Stimulated activated CD8-positive, alpha-beta memory T cell treated with anti-CD3 and anti-CD28 coated beads, Interleukin-2, amount 100 ng/mL, for 1 hour (primary cell): ENCODE data around the gene PRM3.

ENCODE experiments used
- DNase-seq, 2 donors: peaks; one replicate each; pipeline ENCODE4 v3.0.0-alpha.2; 2020; ENCODE audit warnings: low read depth in 2 of 2

PRM3 gene

DNA sequence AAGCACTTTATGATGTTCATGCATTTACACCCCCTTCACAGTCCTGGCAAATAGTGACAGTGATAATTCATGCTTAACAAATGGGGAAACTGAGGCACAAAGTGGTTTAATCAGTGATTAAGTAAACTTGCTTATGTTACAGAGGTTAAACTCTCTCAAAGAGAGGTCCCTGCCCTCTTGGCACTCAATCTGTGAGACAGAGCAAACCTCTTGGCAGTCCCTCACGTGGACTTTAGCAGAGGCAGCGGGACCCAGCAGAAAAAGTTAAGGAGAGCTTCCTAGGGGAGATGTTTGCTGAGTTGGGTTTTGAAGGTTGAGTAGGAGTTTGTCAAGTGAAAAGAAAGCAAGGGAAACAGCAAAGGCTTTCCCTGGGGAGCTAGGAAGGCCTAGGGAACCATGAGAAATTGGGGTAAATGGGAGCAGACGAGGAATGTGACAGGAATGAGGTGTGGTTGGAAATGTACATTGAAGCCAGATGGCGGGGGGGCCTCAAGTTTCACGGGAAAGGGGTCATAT lies 28.1 kb downstream of the PRM3 start:
- DNase-seq = no peak

DNA sequence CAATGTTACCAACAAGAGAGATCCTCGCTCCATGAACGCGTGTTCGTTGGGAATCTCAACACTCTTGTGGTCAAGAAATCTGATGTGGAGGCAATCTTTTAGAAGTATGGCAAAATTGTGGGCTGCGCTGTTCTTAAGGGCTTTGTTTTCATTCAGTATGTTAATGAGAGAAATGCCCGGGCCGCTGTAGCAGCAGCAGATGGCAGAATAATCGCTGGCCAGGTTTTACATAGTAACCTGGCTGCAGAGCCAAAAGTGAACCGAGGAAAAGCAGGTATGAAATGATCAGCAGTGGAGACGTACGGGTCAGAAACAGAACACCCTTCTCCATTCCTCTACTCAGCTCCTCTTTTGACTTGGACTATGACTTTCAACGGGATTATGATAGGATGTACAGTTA lies 30.8 kb downstream of the PRM3 start:
- DNase-seq = no peak

DNA sequence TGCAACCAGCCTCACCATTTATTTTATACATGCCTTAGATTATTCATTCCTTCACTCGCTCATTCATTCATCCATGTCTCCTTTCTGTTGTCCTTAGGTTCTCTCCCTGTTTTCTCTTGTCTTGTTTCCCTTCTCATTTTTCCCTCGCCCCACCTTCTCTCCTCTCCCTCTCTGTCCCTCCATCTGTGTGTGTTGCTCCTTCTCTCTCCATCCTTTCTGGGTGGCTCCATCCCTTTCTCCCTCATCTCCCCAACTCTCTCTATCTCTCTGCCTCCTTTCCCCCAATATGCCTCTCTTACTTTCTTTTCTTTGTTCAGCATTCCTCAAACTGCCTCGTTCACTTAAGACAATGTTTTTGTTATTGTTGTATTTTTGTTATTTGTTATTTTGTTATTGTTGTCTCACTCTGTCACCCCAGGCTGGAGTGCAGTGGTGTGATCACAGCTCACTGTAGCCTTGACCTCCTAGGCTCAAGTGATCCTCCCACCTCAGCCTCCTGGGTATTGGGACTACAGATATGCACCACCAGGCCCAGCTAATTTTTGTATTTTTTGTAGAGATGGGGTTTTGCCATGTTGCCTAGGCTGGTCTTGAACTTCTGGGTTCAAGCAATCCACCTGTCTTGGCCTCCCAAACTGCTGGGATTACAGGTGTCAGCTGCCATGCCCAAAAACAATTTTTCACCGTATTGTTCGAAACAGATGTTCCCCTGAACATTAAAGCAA lies 31.8 kb downstream of the PRM3 start:
- DNase-seq = no peak

- no peak for DNase-seq
These were observed 32.6 kb downstream of the PRM3 start for GRCh38 chr16:11240636-11241473.

DNA sequence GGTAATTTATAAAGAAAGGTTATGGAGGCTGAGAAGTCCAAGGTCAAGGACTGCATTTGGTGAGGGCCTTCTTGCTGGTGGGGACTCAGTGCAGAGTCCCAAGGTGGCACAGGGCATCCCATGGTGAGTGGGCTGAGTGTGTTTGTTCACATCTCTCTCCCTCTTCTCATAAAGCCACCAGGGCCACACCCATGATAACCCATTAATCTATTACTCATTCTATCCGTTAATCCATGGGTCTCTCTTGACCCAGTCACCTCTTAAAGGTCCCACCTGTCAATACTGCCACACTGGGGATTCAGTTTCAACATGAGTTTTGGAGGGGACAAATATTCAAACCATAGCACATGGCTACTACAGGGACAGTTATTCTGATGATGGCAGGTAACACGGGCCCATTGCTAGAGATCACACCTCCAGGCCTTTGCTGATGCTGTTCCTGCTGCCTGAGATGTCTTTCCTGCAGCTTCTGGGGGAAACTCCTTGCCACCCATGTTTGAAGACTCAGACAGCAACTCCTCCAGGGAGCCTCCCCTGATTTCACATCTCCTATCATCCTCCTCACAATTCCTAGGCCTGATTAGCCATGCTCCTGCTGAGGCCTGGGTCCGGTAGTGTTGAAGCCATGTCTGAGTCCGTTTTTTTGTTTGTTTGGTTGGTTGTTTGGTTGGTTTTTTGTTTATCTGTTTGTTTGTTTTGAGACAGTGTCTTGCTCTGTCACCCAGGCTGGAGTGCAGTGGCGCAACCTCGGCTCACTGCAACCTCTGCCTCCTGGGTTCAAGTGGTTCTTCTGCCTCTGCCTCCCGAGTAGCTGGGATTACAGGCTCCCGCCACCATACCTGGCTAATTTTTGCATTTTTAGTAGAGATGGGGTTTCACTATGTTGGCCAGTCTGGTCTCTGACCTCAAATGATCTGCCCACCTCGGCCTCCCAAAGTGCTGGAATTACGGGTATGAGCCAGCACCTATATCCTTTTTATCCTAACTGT lies 33.5 kb downstream of the PRM3 start:
- DNase-seq = no peak

DNA sequence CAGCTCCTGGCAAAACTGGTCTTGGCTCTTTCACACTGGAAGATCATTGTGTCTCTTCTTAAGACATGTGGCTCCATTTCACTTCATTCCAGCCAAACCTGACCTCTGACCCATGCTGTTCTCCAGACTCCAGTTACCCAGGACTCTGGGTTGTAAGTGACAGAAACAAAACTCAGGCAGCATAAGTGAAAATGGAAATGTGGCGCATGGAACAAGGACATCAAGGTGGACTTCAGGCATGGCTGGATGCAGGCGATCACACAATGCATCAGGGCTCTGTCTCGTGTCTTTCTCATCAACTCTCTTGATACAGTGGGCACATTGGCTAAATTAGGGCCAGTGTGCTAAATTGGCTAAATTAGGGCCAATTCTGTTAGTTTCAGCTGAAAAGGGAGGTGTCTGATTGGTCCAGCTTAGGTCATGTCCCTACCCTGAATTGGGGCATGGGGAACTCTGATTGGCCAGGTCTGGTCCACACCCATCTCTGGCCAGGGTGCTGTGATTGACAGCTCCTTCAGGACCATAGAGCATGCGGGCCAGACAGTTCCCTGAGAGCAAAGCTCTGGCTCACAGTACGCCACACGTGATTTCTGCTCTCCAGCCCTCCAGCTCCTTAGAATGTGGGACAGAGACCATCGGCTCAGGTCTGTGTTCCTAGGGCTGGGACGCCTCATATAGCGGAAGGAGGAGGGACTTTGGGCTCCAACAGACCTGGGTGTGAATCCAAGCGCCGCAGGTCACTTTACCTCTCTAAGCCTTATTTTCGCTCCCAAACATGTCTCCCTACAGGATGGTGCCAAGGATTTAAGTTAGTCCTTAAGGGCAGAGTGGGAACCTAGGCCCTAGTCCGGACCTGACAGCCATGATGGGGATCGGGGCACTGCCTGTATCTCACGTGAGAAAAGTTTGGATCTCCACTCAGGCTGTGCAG lies 34.9 kb downstream of the PRM3 start:
- DNase-seq = no peak

DNA sequence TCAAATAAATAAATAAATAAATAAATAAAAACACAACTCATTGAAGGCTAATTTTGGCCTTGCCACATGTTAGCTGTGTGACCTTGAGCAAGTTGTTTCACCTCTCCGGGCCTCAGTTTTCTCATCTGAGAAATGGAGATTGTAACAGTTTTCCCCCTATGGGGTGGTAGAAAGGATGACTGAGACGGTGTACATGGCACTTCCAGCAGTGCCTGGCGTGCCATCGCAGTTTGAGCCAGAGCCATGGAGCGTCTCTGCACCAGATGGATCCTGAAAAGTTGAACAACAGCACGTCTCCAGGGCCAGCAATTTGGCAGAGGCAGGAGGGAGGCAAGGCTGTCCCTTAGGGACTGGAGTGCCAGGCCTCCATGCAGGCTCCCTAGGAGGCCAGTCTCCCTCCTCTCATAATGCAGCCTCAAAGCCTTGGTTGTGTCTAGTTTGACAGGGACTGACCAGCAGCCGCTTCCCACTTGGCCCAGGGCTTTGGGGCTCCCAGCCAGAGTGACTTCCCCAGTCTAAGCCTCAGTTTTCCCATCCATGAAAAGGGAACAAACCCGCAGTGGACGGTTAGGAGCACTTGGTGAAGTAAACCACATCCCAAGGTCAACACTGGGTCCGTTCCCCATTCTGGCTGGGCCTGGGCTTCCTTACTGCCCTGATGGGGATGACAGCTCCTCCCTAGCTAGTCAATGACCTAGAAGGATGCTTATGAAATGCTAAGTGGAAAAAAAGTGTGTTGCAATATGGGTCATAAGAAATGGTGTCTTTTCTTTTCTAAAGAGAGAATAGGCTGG lies 36.8 kb downstream of the PRM3 start:
- DNase-seq = no peak

GRCh38 chr16:11235703-11235991 lies 37.8 kb downstream of the PRM3 start:
- DNase-seq = no peak

DNA sequence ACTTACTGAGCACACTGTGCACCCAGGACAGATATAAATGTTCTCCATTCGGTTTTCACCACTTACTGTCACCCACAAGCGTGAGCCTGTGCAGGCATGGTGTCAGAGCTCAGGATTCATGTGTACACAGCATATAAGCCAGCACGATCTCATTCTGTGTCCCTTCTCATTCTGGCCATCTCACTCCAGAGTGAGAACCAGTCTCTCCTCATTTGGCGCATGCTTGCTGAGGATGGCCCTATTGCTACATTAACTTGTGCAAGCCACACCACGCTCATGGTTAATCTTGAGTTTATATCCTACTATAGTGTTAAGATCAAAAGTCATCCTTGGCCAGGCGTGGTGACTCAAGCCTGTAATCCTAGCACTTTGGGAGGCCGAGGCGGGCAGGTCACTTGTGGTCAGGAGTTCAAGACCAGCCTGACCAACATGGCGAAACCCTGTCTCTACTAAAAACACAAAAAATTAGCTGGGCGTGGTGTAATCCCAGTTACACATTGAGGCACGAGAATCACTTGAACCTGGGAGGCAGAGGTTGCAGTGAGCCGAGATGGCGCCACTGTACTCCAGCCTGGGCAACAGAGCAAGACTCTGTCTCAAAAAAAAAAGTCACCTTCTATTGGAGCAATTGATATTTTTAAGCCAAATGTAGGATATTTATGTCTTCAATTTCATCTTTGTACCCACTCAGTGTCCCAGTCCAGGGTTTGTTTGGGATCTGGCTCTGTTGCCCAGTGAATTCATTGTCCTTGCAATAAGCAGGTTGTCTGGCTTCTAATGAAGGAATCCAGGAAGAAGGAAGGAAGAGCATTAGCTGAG lies 38.3 kb downstream of the PRM3 start:
- no peak for DNase-seq

DNA sequence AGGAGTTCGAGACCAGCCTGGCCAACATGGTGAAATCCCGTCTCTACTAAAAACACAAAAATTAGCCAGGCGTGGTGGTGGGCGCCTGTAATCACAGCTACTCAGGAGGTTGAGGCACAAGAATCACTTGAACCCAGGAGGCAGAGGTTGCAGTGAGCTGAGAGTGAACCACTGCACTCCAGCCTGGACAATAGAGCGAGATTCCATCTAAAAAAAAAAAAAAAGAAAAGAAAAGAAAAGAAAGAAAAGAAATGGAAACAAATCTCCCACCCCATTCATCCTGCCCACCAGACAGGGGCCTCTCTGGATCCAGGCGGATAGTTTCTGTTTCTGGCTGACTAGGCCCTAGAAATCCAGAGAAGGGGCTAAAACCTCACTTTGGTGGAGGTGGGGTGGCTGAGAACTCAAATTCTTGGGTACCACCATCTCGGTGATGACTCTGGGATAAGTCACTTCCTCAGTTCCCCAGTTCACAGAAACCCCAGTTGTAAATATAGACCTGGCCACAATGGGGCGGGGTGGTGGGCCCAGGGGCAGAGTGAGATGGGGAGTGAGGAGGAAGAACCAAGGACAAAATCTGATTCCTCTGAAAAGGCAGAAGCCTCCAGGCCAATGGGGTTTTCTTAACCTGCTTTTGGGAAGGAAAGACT lies 39.6 kb downstream of the PRM3 start:
- peak in 1 of 2 donors; percentile 35 for DNase-seq

DNA sequence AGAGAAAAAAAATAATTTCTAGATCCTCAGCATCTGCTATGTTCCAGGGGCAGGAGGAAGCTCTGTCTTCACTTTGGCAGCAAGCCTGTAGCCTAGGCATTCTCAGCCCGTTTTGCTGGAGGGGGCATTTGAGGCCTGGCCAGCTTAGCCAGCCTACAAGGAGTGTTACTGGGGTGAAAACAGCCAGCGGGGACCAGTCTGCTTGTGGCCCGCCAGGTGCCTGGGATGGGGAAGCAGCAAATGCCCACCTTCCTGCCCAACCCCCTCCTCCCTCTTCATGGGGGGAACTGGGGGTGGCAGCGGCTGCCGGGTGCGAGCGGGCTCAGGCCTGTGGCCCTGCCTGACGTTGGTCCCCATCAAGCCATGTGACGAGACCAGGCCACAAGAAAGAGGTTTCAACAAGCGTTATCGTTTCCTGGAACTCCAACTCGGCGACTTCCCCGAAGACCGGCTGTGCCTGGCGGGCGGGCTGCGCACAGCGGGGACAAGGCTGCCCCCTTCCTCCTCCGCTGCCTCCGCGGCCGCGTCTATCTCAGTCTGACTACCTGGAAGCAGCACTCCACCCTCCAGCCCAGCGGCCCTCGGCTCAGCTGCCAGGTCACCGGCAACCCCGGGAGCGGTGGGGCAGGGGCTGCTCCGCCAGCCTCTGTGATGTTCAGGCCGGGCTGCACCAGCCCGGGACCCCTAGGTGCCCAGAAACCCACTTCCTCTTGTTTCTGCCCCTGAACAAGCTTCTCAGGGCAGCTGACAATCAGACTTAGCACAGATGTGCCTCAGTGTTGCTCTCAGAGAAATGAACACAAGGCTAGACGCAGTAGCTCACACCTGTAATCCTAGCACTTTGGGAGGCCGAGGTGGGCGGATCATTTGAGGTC lies 40.3 kb downstream of the PRM3 start:
- DNase-seq = peak; percentile 79 to 84

DNA sequence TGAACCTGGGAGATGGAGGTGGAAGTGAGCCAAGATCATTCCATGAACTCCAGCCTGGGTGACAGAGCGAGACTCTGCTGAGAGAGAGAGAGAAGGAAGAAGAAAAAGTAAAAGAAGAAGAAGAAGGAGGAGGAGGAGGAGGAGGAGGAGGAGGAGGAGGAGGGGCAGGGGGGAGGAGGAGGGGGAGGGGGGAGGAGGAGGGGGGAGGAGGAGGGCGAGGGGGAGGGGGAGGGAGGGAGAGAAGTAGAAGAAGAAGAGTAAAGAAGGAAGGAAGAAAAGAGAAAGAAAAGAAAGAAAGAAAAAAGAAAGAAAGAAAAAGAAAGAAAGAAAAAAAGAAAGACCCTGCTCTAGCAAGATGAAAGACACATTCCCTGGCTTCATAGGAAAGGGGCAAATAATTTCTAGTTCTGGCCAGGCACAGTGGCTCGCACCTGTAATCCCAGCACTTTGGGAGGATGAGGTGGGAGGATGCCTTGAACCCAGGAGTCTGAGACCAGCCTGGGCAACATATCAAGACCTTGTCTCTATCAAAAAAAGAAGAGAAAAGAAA lies 41.1 kb downstream of the PRM3 start:
- DNase-seq = no peak

GRCh38 chr16:11231367-11231970 lies 42.0 kb downstream of the PRM3 start:
- no peak for DNase-seq

GRCh38 chr16:11229906-11230305 lies 43.5 kb downstream of the PRM3 start:
- DNase-seq = no peak

DNA sequence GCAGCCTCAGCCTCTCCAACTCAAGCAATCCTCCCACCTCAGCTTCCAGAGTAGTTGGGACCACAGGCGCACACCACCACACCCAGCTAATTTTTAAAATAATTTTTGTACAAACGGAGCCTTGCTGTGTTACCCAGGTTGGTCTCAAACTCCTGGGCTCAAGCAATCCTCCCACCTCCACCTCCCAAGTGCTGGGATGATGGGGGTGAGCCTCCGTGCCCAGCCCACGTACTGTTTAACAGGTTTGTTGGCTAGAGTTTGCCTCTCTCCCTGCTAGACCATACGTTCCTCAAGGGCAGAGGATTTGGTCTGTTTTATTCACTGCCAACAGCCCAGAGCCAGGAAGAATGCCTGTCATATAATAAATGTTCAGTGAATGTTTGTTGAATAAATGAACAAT lies 44.0 kb downstream of the PRM3 start:
- no peak for DNase-seq

GRCh38 chr16:11225677-11226549 lies 47.5 kb downstream of the PRM3 start:
- no peak for DNase-seq
